Spleen (tissue), 7 donors: ENCODE measurements around the gene DHX9.

Experiments used
- POLR2A ChIP-seq, 3 donors: fragments of 450-650 bp; IDR thresholded peaks; one replicate each; pipeline ENCODE4 v1.5.1; 2017; ENCODE audit warnings: antibody characterized with exemption in 3 of 3, mild to moderate bottlenecking in 1 of 3
- TF ChIP-seq, protein P1 (sequence below), 11 experiments: fragments of 200-600 bp in 7 of 11; fragments of 450-650 bp in 4 of 11; sonication (generic) in 4 of 11; IDR thresholded peaks in 8 of 11; conservative IDR thresholded peaks in 3 of 11; 1 replicate in 7 of 11; 2 replicates in 4 of 11; pipeline versions ENCODE4 v1.4.0 to v1.8.0; 2016 to 2021; ENCODE audit warnings: antibody characterized with exemption in 11 of 11, inconsistent platforms in 4 of 11, mild to moderate bottlenecking in 1 of 11
- donor health status: DM: no; HTN: no; CAD: no; lungs with moderate emphysema.
- donor health status: DM: no; HTN: no; CAD: no.
- donor health status: DM: no; HTN: no; CAD: no.

DNA sequence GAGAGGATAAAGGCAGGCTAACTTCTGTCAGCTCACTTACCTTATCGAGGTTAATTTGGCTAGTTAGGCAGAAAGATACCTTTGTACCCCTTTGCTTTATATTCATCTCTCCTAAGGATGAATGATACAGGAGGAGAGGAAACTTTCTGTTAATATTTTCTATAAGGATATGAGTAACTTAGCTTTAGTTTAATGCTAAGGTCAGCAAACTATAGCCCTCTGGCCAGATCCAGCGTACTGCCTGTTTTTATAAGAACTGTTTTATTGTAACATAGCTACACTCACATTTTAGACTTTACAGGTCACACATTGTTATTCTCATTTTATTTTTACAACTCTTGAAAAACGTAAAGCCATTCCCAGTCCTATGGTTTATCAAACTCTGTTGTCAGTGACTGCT, 18.1 kb downstream of the DHX9 start:
- TF ChIP-seq, protein P1, sequence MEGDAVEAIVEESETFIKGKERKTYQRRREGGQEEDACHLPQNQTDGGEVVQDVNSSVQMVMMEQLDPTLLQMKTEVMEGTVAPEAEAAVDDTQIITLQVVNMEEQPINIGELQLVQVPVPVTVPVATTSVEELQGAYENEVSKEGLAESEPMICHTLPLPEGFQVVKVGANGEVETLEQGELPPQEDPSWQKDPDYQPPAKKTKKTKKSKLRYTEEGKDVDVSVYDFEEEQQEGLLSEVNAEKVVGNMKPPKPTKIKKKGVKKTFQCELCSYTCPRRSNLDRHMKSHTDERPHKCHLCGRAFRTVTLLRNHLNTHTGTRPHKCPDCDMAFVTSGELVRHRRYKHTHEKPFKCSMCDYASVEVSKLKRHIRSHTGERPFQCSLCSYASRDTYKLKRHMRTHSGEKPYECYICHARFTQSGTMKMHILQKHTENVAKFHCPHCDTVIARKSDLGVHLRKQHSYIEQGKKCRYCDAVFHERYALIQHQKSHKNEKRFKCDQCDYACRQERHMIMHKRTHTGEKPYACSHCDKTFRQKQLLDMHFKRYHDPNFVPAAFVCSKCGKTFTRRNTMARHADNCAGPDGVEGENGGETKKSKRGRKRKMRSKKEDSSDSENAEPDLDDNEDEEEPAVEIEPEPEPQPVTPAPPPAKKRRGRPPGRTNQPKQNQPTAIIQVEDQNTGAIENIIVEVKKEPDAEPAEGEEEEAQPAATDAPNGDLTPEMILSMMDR (IDR thresholded peaks at IDR 0.05 in 8 of 11, conservative IDR thresholded peaks at IDR 0.05 in 3 of 11) = no peak
- TF ChIP-seq POLR2A (IDR thresholded peaks at IDR 0.05) = no peak
